ENCODE results near the gene LTBP2. TPM values are rescaled to one million over a fixed set of nuclear protein-coding genes. Genes with fewer than 3 reads are reported as not detected.
A peak's percentile ranks its signal among the peaks of the same experiment; 100 is the strongest.

The LTBP2 gene
- total RNA-seq, 1 donor = 493 TPM

DNA sequence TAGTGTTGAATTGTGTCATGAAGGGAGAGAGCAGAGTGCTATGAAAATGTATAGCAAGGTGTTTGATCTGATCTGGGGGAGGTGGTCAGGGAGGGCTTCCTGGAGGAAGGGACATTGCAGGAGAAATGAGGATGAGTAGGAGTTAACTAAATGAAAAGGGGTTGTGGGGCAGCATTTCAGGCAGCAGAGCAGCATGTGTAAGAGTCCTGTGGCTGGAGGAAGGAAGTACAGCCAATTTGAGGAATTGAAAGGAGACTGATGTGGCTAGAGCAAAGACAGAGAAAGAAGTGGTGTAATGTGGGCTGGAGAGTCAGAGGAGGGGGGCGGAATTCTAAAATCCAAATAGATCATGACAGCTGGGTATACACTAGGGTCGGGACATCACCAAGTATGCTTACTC lies 139.4 kb downstream of the LTBP2 start:
- Histone ChIP-seq H3K4me3 (ENCODE audit: insufficient read depth, low read length) (no peak overlapping the region), H3K4me1 (ENCODE audit: insufficient read depth, low read length) (peaks cover 14% of the 10 kb centered on the region)

GRCh38 chr14:74469548-74470518 lies 142.2 kb downstream of the LTBP2 start:
- peak; percentile 62 for DNase-seq (ENCODE audit: insufficient read length, low spot score, missing footprints)
- TF ChIP-seq, protein P1, sequence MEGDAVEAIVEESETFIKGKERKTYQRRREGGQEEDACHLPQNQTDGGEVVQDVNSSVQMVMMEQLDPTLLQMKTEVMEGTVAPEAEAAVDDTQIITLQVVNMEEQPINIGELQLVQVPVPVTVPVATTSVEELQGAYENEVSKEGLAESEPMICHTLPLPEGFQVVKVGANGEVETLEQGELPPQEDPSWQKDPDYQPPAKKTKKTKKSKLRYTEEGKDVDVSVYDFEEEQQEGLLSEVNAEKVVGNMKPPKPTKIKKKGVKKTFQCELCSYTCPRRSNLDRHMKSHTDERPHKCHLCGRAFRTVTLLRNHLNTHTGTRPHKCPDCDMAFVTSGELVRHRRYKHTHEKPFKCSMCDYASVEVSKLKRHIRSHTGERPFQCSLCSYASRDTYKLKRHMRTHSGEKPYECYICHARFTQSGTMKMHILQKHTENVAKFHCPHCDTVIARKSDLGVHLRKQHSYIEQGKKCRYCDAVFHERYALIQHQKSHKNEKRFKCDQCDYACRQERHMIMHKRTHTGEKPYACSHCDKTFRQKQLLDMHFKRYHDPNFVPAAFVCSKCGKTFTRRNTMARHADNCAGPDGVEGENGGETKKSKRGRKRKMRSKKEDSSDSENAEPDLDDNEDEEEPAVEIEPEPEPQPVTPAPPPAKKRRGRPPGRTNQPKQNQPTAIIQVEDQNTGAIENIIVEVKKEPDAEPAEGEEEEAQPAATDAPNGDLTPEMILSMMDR (IDR thresholded peaks at IDR 0.05; ENCODE audit: extremely low read depth, low read depth, low read length) = no peak
- Histone ChIP-seq H3K4me3 (ENCODE audit: insufficient read depth, low read length) (no peak overlapping the region), H3K79me2 (ENCODE audit: insufficient read depth, low read length) (no peaks in the 10 kb centered on the region), H3K27ac (ENCODE audit: low read depth, low read length) (no peak overlapping the region), H3K36me3 (ENCODE audit: insufficient read depth, low read length) (no peaks in the 10 kb centered on the region), H3K4me1 (ENCODE audit: insufficient read depth, low read length) (no peaks in the 10 kb centered on the region), H4K20me1 (ENCODE audit: insufficient read depth, low read length) (no peaks in the 10 kb centered on the region), H3K4me2 (ENCODE audit: insufficient read depth, low read length) (no peak overlapping the region), H3K27me3 (ENCODE audit: insufficient read depth, low read length) (peaks cover 6% of the 10 kb centered on the region), H2AFZ (ENCODE audit: low read length) (no peak overlapping the region), H3K9me3 (ENCODE audit: low read depth, low read length) (no peaks in the 10 kb centered on the region)

More for the DNA sequence above, 139.4 kb downstream of the LTBP2 start:
- no peak for DNase-seq (ENCODE audit: insufficient read length, low spot score, missing footprints)
- Histone ChIP-seq H2AFZ (ENCODE audit: low read length) (no peak overlapping the region), H3K27me3 (ENCODE audit: insufficient read depth, low read length) (no peaks in the 10 kb centered on the region), H3K79me2 (ENCODE audit: insufficient read depth, low read length) (no peaks in the 10 kb centered on the region), H3K4me2 (ENCODE audit: insufficient read depth, low read length) (no peak overlapping the region), H3K36me3 (ENCODE audit: insufficient read depth, low read length) (no peaks in the 10 kb centered on the region), H3K27ac (ENCODE audit: low read depth, low read length) (no peak overlapping the region), H3K9me3 (ENCODE audit: low read depth, low read length) (no peaks in the 10 kb centered on the region), H4K20me1 (ENCODE audit: insufficient read depth, low read length) (no peaks in the 10 kb centered on the region)
- TF ChIP-seq, protein P1 (IDR thresholded peaks at IDR 0.05; ENCODE audit: extremely low read depth, low read depth, low read length) = no peak

DNA sequence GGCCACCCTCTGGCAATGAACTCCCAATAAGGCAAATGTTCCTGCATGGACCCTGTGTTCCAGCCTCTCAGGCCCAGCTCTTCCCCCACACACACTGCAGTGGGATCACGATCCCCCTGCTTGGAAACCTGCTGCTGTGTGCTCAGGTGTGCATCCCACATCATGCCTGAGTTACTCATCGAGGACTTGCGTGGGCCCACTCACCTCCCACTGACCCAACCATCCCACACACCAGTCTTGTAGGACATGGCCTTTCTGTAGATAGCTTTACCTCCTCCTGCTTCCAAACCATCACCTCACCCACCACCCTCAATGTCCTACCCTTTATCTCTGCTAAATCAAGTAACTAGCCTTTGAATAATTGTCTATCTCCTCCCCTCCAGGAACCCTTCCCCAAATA lies 143.5 kb downstream of the LTBP2 start:
- Histone ChIP-seq H3K4me3 (ENCODE audit: insufficient read depth, low read length) (no peak overlapping the region), H3K9me3 (ENCODE audit: low read depth, low read length) (no peaks in the 10 kb centered on the region), H3K36me3 (ENCODE audit: insufficient read depth, low read length) (no peaks in the 10 kb centered on the region), H4K20me1 (ENCODE audit: insufficient read depth, low read length) (no peaks in the 10 kb centered on the region), H3K79me2 (ENCODE audit: insufficient read depth, low read length) (no peaks in the 10 kb centered on the region), H3K27me3 (ENCODE audit: insufficient read depth, low read length) (peaks cover 9% of the 10 kb centered on the region), H3K27ac (ENCODE audit: low read depth, low read length) (no peak overlapping the region), H2AFZ (ENCODE audit: low read length) (no peak overlapping the region), H3K4me1 (ENCODE audit: insufficient read depth, low read length) (no peaks in the 10 kb centered on the region), H3K4me2 (ENCODE audit: insufficient read depth, low read length) (no peak overlapping the region)
- DNase-seq (ENCODE audit: insufficient read length, low spot score, missing footprints) = no peak
- TF ChIP-seq, protein P1 (IDR thresholded peaks at IDR 0.05; ENCODE audit: extremely low read depth, low read depth, low read length) = no peak

DNA sequence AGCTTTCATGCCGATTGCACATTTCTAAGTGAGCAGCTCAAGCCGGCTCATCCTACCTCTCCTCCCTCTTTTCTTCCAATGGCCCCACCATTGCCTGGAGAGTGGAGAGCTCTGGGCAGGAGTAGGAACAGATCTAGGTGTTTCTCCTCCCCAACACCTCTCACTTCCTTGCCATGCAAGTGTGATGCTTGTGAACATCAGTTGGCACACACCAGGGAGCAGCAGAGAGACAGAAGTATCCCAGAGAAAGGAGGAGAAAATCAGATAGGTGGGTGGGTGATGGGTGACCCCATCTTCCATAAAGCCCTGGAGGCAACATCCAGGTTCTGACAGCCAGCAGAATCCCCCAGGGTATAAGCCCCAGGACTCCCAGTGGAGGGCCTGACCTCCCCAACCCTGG lies 146.7 kb downstream of the LTBP2 start:
- Histone ChIP-seq H3K79me2 (ENCODE audit: insufficient read depth, low read length) (no peaks in the 10 kb centered on the region), H3K27me3 (ENCODE audit: insufficient read depth, low read length) (peaks cover 22% of the 10 kb centered on the region), H3K4me1 (ENCODE audit: insufficient read depth, low read length) (no peaks in the 10 kb centered on the region), H3K27ac (ENCODE audit: low read depth, low read length) (no peak overlapping the region), H3K9me3 (ENCODE audit: low read depth, low read length) (no peaks in the 10 kb centered on the region), H4K20me1 (ENCODE audit: insufficient read depth, low read length) (no peaks in the 10 kb centered on the region), H3K36me3 (ENCODE audit: insufficient read depth, low read length) (no peaks in the 10 kb centered on the region), H2AFZ (ENCODE audit: low read length) (no peak overlapping the region), H3K4me2 (ENCODE audit: insufficient read depth, low read length) (no peak overlapping the region), H3K4me3 (ENCODE audit: insufficient read depth, low read length) (no peak overlapping the region)
- DNase-seq (ENCODE audit: insufficient read length, low spot score, missing footprints) = no peak
- TF ChIP-seq, protein P1 (IDR thresholded peaks at IDR 0.05; ENCODE audit: extremely low read depth, low read depth, low read length) = no peak

Data from osteoblast (primary cell).